GM18870 (cell line): ENCODE results near the gene GAS2.

Experiments used
- ATAC-seq: cut with Tn5 transposase; IDR thresholded peaks from one replicate; pipeline ENCODE4 v1.9.1; 2021; ENCODE audit warnings: moderate library complexity; ENCODE audit not compliant: unreplicated experiment

Gene GAS2

GRCh38 chr11:22723274-22723673, 56.9 kb downstream of the GAS2 start:
- no peak for ATAC-seq

- no peak for ATAC-seq
These were observed 58.7 kb downstream of the GAS2 start for GRCh38 chr11:22725079-22725478.

DNA sequence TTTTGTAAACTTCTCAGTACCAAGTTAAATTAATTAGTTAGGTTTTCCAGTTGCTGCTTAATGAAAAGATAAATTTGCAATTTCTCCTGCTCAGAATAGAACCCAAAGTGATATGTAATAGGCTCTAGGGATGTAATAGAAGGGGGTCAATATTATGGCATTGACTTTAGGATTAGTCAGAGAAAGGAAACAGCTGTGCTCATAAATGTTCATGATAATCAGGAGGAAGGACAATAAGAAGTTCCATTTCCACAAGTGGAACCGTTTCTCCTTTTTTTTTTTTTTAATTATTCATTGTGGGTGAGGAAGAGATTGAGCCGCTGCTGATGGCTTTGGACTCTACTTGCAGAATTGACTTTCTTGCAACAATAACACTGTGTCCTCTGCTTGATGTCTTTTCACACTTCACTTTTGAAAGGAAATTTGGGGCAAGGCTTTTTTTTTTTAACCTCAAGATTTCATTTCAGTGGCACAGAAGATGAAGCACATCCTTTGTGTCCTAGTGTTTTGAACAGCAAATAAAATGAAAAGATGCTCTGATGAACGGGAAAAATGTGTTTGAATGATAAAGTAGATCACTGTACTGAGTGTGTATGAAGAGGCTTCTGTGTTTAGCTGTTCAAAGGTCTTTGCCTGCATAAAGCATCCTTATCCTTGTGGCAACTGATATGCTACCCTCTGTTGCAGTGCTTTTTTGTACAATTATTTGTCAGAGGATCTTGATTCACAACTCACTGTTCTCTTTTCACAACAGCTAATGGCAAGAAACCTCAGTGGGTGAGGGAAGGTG, 62.4 kb downstream of the GAS2 start:
- ATAC-seq = no peak

DNA sequence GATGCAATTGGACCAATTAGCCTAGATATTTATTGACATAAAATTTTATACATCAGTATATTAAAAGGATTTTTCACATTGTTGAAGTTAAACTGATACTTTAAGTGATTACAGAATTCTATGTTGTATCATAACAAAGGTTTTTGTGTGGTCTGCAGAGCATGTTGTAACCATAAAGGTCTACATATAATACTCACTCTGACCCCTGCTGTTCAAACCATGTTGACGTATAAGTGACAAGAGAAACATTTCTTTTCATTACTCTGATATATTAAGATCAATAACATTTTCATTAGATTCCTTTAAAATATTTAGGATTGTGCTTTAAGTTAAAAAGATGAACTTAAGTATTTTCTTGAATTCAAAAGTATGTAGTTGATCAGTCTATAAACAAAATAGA, 63.9 kb downstream of the GAS2 start:
- no peak for ATAC-seq

DNA sequence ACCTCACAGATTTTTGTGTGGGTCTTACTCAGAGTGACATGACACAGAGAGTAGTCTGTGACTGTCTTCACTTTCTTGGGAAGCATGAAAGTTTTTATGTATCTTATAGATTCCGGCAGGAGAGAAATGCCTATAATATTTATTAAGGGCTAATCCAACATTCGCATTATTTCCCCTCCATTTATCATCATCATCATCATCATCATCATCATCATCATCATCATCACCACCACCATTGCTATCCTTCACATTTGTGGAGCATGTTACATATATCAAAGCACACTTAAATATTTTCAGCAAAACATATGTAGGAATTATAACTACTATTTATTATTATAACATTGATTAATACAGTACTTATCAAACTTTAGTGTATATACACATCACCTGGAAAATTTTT, 66.2 kb downstream of the GAS2 start:
- ATAC-seq = no peak

- ATAC-seq = no peak
These were observed 67.3 kb downstream of the GAS2 start for GRCh38 chr11:22733475-22734248.

DNA sequence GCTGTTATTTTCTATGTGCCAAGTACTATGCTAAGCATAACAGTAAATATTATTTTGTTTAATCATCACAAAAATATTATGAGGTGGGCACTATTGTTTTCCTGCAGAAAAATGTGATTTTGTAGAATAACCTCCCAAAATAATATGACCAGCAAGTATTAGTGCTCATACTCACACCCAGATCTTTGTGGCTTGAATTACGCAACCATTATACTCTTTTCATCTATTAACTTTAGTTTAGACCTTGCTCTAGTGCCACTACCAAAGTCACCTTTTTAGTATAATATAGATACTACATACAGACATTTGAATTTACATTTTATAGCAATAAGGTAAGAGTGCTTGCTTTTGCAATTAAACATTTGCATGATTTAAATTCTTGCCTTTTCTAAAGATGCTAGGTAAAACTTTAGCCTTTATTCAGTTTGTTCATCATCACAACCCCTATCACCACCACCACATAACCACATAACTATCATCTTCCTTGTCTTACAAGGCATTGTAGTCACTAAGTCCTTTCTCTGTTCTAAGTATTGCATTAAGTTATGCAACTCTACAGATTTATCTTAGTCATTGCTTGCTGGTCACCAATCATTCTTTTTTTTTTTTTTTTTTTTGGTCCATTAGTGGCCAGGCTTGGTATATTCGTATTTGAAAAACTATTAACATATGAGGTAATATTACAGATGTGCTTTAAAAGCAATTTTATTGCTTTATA, 68.4 kb downstream of the GAS2 start:
- ATAC-seq = no peak

DNA sequence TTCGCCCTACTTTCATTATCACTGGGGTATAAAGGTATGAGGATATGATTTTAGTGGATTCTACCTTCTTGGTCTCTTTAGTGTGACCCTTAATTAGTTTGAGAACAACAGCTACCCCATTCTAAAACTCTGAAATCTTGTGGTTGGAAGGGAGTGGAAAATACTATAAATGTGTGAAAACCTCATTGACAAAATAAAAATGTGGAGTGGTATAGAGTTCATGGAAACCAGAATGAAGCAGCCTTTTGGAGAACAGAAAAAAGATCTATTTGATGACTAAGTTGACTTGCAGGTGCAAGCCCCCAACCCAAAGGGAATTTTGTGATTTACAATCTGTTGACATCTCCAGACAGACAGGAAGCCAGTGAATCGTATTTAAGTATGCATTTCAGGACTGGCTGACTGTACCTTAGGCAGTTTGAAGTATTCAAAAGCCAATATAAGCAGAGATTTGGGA, 75.8 kb downstream of the GAS2 start:
- ATAC-seq = no peak

GRCh38 chr11:22749536-22749935, 83.1 kb downstream of the GAS2 start:
- no peak for ATAC-seq

DNA sequence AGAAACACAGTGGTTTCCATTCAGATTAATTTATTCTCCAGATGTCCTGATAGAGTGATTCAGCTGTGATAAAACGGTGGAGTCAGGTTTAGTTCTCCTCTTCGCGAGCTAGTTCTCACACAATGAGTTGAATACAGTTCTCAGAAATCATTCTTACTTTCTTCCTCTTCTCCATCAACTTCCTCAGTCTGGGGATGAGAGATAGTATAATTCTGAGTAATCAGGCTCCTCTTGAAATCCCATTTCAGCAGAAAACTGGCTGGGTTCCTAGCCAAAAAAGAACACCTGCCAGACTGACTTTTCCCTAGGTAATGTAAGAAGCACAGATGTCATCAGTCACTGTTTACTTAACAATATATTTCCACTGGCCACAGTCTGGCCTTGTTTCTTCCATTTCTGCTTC, 86.5 kb downstream of the GAS2 start:
- no peak for ATAC-seq

- no peak for ATAC-seq
These were observed 87.0 kb downstream of the GAS2 start for GRCh38 chr11:22753416-22753815.

- ATAC-seq = no peak
These were observed 94.7 kb downstream of the GAS2 start for GRCh38 chr11:22761066-22761465.

DNA sequence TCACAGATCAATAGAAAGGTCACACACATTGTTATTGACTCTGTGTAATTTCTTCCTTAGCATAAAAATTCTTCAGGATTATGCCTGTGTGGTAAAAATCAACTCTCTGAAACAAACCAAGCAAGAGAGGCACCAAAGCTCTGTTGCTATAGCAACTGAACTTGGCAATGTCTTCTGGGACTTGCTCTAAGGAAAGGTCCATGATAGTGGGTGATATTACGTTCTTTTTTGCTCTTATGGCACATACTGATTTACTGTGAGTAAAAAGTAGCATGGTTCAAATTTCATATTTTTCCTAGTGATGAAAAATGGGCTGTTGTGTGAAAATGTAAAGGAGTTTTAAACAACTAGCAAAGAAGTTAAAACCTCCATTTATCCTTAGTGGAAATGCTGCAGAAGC, 96.8 kb downstream of the GAS2 start:
- ATAC-seq = no peak

- ATAC-seq = no peak
These were observed 98.3 kb downstream of the GAS2 start for GRCh38 chr11:22764735-22765134.

- no peak for ATAC-seq
These were observed 101.9 kb downstream of the GAS2 start for GRCh38 chr11:22768281-22768680.

- no peak for ATAC-seq
These were observed 102.7 kb downstream of the GAS2 start for GRCh38 chr11:22769081-22769480.

- ATAC-seq = peak; percentile 71
These were observed 108.3 kb downstream of the GAS2 start for GRCh38 chr11:22774716-22775115.

- no peak for ATAC-seq
These were observed 108.8 kb downstream of the GAS2 start for GRCh38 chr11:22775248-22775647.

GRCh38 chr11:22778642-22779041, 112.2 kb downstream of the GAS2 start:
- ATAC-seq = no peak

- no peak for ATAC-seq
These were observed 113.4 kb downstream of the GAS2 start for GRCh38 chr11:22779850-22780249.

DNA sequence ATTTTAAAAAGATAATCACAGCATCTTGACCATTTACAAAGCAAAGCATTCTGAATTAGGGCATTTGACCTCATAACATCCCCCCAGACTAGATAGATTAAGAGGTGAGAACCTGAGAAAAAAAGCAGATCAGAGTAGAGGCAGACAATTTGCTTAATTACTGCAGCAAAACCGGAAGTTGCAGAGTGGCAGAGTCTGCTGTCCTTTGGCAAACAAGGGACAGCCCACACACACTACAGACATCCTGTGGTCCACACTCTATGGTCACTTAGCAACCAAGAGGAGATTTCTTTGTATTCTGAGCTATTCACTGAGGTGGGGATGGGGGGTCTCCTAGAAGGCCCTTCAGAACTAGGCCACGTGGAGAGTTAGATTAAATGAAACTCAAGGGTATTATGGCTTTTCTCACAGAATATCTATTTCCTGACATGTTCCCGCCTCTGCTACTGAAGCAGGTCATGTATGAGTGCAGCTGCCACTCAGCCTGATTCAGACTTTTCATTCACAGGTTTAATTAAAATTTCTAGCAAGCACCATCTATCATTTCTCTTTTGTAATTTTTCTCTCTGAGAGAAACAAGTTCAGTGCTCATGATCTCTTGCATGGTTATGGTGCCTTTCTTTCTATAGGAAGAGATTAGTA, 114.7 kb downstream of the GAS2 start:
- ATAC-seq = peak; percentile 86
